ENCODE data around the gene ERVK3-1. TPM values are rescaled to one million over a fixed set of nuclear protein-coding genes. Genes with fewer than 3 reads are reported as not detected.

Gene ERVK3-1
- total and polyA plus RNA-seq, 2 of the 8 experiments (the other 6 are each of a cell fraction or from before 2014, with no cell fraction given) = 29.9 to 31.5 TPM

- H3K23ac ChIP-seq (ENCODE audit: insufficient read length) = no peak overlapping the region
- H2BK12ac ChIP-seq (ENCODE audit: low read depth, low read length) = no peak overlapping the region
- H3K9me3 ChIP-seq (ENCODE audit: insufficient read depth in 2 of 2, low read depth in 1 of 2, low read length in 1 of 2) = no peaks in the 10 kb centered on the region
- H2BK20ac ChIP-seq (ENCODE audit: low read length) = no peak overlapping the region
- no peaks in the 10 kb centered on the region for H3K36me3 ChIP-seq (ENCODE audit: control insufficient read depth in 2 of 4, insufficient read depth in 4 of 4, low read length in 3 of 4)
- H2BK15ac ChIP-seq (ENCODE audit: low read length) = no peak overlapping the region
- no peak overlapping the region for H2AFZ ChIP-seq (ENCODE audit: low read length)
- H3K27me3 ChIP-seq (replicated peaks in 1 of 4; ENCODE audit: control insufficient read depth in 3 of 4, extremely low read depth in 1 of 4, insufficient read depth in 3 of 4, low read length in 3 of 4) = no peaks in the 10 kb centered on the region
- WGBS, 2 experiments (ENCODE audit: extremely low coverage in 1 of 2, insufficient coverage in 1 of 2, insufficient read length in 1 of 2, insufficient replicate concordance in 2 of 2, low coverage in 1 of 2, low lambda C conversion rate in 2 of 2, missing lambda C conversion rate in 1 of 2) = 95% methylated on average over 70 of the region's 75 CpGs; no CpG with 5 or more reads in 1 of the 2 experiments
- H3K4me3 ChIP-seq (ENCODE audit: extremely low read depth in 1 of 4, insufficient read depth in 2 of 4, low read depth in 3 of 4, low read length in 4 of 4) = no peak overlapping the region
- no peak overlapping the region for H3K56ac ChIP-seq (replicated peaks; ENCODE audit: insufficient read length, low read depth, low read length)
- H3K27ac ChIP-seq (ENCODE audit: low read depth, low read length) = no peak overlapping the region
- no peak overlapping the region for H3K4ac ChIP-seq (replicated peaks; ENCODE audit: insufficient read length, low read depth, low read length)
- peaks cover 0 to 3% of the 10 kb centered on the region in 2 experiments for H4K20me1 ChIP-seq (replicated peaks in 1 of 2; ENCODE audit: control insufficient read depth in 1 of 2, insufficient read depth in 2 of 2, low read length in 2 of 2)
- H3K79me2 ChIP-seq (ENCODE audit: control insufficient read depth in 1 of 2, insufficient read depth in 2 of 2, low read length in 2 of 2) = no peaks in the 10 kb centered on the region
- H3K79me1 ChIP-seq (ENCODE audit: low read depth, low read length) = no peaks in the 10 kb centered on the region
- H3K9ac ChIP-seq (replicated peaks in 1 of 4; ENCODE audit: extremely low read depth in 1 of 4, low read depth in 3 of 4, low read length in 3 of 4) = no peak overlapping the region
- no peak overlapping the region for H2BK120ac ChIP-seq (replicated peaks; ENCODE audit: low read depth, low read length)
- H3K23me2 ChIP-seq (ENCODE audit: low read depth, low read length) = peaks cover 2% of the 10 kb centered on the region
- H3K18ac ChIP-seq (ENCODE audit: extremely low read depth, low read length) = no peak overlapping the region
- DNase-seq (ENCODE audit: low read depth in 1 of 2, low spot score in 2 of 2) (no peak), FAIRE-seq (no peak)
- no peak overlapping the region for H3K4me2 ChIP-seq (ENCODE audit: insufficient read depth in 1 of 2, low read depth in 2 of 2, low read length in 2 of 2)
- H4K8ac ChIP-seq (ENCODE audit: extremely low read depth, insufficient read depth, low read length) = peak overlapping the region; percentile 28; the same call in 1 of the 2 replicates
- no peak for TF ChIP-seq PHF8 (conservative IDR thresholded peaks at IDR 0.05; ENCODE audit: low read depth, low read length)
- no peak for TF ChIP-seq KDM1A (IDR thresholded peaks at IDR 0.05; ENCODE audit: borderline replicate concordance, low read length)
- no peak for TF ChIP-seq SRF (IDR thresholded peaks at IDR 0.05; ENCODE audit: low read depth, low read length)
- TF ChIP-seq JUN (IDR thresholded peaks at IDR 0.05; ENCODE audit: low read depth, low read length) = no peak
- TF ChIP-seq SIRT6 (IDR thresholded peaks at IDR 0.05; ENCODE audit: low read length) = no peak
- no peak for TF ChIP-seq NANOG (IDR thresholded peaks at IDR 0.05; ENCODE audit: insufficient read depth, low read depth, low read length, poor library complexity, severe bottlenecking)
- no peak for TF ChIP-seq GABPA (IDR thresholded peaks at IDR 0.05; ENCODE audit: borderline replicate concordance, insufficient read depth, low read length)
- TF ChIP-seq NRF1 (IDR thresholded peaks at IDR 0.05; ENCODE audit: low read depth, low read length) = no peak
- TF ChIP-seq TBP (IDR thresholded peaks at IDR 0.05; ENCODE audit: low read depth, low read length) = no peak
- TF ChIP-seq JUND (IDR thresholded peaks at IDR 0.05; ENCODE audit: low read length) = no peak
- no peak for TF ChIP-seq KDM4A (IDR thresholded peaks at IDR 0.05; ENCODE audit: low read depth, low read length, severe bottlenecking)
- no peak for TF ChIP-seq SAP30 (IDR thresholded peaks at IDR 0.05; ENCODE audit: insufficient read depth, insufficient replicate concordance, low read length)
- H4K5ac ChIP-seq (ENCODE audit: insufficient read length, low read depth, low read length) = no peak overlapping the region
- no peak overlapping the region for H2BK5ac ChIP-seq (ENCODE audit: low read depth, low read length)
- H2AK5ac ChIP-seq (ENCODE audit: low read depth, low read length) = no peak overlapping the region
- CTCF ChIA-PET (ENCODE audit: partially characterized antibody) = interaction anchor here (0.8 to 2.7 kb wide), 6 partner anchors 10 to 136 kb away, joined by 3 to 11 read pairs (median 4); no protein-coding TSS in a partner anchor
- no peak overlapping the region for H3K14ac ChIP-seq (ENCODE audit: insufficient read length)
- H4K91ac ChIP-seq (replicated peaks; ENCODE audit: insufficient read length, low read length) = no peak overlapping the region
- POLR2A ChIA-PET (ENCODE audit: partially characterized antibody) = interaction anchor here (1.1 to 2.8 kb wide), 10 partner anchors 8 to 162 kb away, joined by 3 to 14 read pairs (median 4); partner anchors contain the start of gene ZBTB45
- peaks cover 0 to 6% (median 4%) of the 10 kb centered on the region in 4 experiments; a peak in 4 of 7 replicates for H3K4me1 ChIP-seq (replicated peaks in 1 of 4; ENCODE audit: control insufficient read depth in 3 of 4, insufficient read depth in 4 of 4, low read length in 3 of 4)
Measured at GRCh38 chr19:58356766-58357480, 51.7 kb downstream of the ERVK3-1 start.
